ENCODE data around the gene ZNF547.

Gene ZNF547

GRCh38 chr19:57362997-57363687, at the start of gene ZNF547, which contains the start of gene TRAPPC2B:
Gene ZNF547, plus strand, starts transcription at chr19:57363551. Its CDS starts 5,005 bp downstream, at chr19:57368556.
Gene TRAPPC2B, plus strand, starts transcription at chr19:57363551. Its CDS starts 1,283 bp downstream, at chr19:57364834.
- TF ChIP-seq, protein P1, sequence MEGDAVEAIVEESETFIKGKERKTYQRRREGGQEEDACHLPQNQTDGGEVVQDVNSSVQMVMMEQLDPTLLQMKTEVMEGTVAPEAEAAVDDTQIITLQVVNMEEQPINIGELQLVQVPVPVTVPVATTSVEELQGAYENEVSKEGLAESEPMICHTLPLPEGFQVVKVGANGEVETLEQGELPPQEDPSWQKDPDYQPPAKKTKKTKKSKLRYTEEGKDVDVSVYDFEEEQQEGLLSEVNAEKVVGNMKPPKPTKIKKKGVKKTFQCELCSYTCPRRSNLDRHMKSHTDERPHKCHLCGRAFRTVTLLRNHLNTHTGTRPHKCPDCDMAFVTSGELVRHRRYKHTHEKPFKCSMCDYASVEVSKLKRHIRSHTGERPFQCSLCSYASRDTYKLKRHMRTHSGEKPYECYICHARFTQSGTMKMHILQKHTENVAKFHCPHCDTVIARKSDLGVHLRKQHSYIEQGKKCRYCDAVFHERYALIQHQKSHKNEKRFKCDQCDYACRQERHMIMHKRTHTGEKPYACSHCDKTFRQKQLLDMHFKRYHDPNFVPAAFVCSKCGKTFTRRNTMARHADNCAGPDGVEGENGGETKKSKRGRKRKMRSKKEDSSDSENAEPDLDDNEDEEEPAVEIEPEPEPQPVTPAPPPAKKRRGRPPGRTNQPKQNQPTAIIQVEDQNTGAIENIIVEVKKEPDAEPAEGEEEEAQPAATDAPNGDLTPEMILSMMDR (IDR thresholded peaks at IDR 0.05; ENCODE audit: low read length, missing control alignments), result no peak
- peak within 1 kb of the TSS; percentile 91 for H3K4me3 ChIP-seq (replicated peaks; ENCODE audit: low read depth, low read length)
- DNase-seq (ENCODE audit: low read depth), result peak; percentile 100

DNA sequence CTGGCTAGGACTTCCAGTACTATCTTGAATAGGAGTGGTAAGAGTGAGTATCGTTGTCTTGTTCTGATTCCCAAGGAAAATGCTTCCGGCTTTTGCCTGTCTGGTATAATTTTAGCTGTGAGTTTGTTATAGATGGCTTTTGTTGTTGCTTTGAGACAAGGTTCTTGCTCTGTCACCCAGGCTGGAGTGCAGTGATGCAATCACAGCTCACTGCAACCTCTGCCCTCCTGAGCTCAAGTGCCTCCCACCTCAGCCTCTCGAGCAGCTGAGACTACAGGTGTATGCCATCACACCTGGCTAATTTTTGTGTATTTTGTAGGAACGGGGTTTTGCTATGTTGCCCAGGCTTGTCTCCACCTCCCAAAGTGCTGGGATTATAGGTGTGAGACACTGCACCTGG, 49.2 kb upstream of the ZNF547 start:
- no peak overlapping the region for H3K4me3 ChIP-seq (replicated peaks; ENCODE audit: low read depth, low read length)
- TF ChIP-seq, protein P1 (IDR thresholded peaks at IDR 0.05; ENCODE audit: low read length, missing control alignments), result no peak

GRCh38 chr19:57317503-57317902, 45.8 kb upstream of the ZNF547 start:
- no peak for DNase-seq (ENCODE audit: low read depth)
- TF ChIP-seq, protein P1 (IDR thresholded peaks at IDR 0.05; ENCODE audit: low read length, missing control alignments), result no peak
- peak overlapping the region; percentile 29 for H3K4me3 ChIP-seq (replicated peaks; ENCODE audit: low read depth, low read length)

More for the DNA sequence above, 49.2 kb upstream of the ZNF547 start:
- DNase-seq (ENCODE audit: low read depth), result no peak

DNA sequence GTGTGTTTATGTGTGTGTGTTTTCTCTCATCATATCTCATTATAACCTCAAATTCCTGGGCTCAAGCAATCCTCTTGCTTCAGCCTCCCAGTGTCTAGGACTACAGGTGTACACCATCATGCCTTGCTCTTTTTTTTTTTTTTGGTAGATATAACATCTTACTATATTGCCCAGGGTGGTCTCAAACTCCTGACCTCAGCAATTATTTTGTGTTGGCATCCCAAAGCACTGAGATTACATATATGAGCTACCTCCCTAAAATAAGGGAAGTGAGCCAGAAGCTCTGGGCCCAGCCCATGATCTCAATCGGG, 43.5 kb upstream of the ZNF547 start:
- TF ChIP-seq, protein P1 (IDR thresholded peaks at IDR 0.05; ENCODE audit: low read length, missing control alignments), result no peak
- peak overlapping the region; percentile 66 for H3K4me3 ChIP-seq (replicated peaks; ENCODE audit: low read depth, low read length)
- no peak for DNase-seq (ENCODE audit: low read depth)

DNA sequence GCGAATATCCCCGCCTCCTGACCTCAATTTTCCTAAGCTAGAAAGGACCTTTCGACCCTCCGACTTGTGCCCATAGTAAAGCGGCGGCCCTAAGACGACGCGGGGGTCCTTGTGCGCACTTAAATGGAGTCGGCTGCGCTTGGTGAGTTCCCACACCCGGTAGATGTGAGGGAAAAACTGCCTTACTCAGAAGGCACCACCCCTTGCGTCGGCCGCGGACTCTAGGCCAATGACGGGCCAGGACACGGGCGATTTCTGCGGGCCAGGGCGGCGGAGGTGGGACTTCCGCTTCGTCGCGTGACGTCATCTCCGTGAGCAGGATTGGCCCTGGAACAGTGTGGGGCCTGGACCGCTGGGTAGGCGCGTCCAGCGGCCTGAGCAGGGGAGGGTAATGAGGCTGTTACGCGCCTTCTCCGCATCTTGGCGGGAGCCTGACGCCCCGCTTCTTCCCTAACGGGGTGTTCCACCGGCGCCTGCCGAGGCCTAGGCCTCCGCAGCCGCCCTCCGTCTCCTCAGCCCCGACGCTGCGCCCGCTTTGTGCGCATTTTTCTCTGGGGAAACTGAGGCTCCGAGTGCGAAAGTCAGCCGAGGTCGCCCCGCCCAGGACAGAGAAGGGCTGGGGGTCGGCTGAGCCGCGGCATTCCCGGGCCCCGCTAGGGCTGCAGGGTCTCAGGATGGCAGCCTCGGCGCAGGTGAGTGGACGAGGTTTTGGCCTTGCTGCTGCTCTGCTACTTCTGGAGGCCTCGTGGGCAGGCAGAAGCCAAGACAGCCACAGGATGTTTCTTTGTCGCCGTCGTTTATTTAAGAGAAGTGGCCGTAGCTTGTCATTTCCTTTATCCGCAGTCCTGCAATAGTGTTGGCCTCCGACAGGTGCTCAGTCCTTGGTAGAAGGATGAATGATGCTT, 42.9 kb upstream of the ZNF547 start, which contains the start of gene ZNF543:
Gene ZNF543 (plus strand): TSS at position 293 of the 905 bp plus-strand sequence. CDS start 382 bp downstream, at position 675.
- TF ChIP-seq, protein P1 (IDR thresholded peaks at IDR 0.05; ENCODE audit: low read length, missing control alignments), result no peak
- peak; percentile 96 for DNase-seq (ENCODE audit: low read depth)
- peak within 1 kb of the TSS; percentile 66 for H3K4me3 ChIP-seq (replicated peaks; ENCODE audit: low read depth, low read length)

- H3K4me3 ChIP-seq (replicated peaks; ENCODE audit: low read depth, low read length), result peak overlapping the region; percentile 66
- no peak for DNase-seq (ENCODE audit: low read depth)
- TF ChIP-seq, protein P1 (IDR thresholded peaks at IDR 0.05; ENCODE audit: low read length, missing control alignments), result no peak
Measured at GRCh38 chr19:57321116-57321515, 42.2 kb upstream of the ZNF547 start.

All from fibroblast of pulmonary artery (primary cell).